GM12874 (cell line): ENCODE measurements around the gene LTO1.

Source experiments
- TF ChIP-seq, protein P1 (sequence below): IDR thresholded peaks from 2 replicates; pipeline ENCODE4 v1.5.1; 2011; ENCODE audit warnings: low read depth, mild to moderate bottlenecking, control low read depth, low read length, moderate library complexity; ENCODE audit not compliant: insufficient read depth

LTO1 gene

DNA sequence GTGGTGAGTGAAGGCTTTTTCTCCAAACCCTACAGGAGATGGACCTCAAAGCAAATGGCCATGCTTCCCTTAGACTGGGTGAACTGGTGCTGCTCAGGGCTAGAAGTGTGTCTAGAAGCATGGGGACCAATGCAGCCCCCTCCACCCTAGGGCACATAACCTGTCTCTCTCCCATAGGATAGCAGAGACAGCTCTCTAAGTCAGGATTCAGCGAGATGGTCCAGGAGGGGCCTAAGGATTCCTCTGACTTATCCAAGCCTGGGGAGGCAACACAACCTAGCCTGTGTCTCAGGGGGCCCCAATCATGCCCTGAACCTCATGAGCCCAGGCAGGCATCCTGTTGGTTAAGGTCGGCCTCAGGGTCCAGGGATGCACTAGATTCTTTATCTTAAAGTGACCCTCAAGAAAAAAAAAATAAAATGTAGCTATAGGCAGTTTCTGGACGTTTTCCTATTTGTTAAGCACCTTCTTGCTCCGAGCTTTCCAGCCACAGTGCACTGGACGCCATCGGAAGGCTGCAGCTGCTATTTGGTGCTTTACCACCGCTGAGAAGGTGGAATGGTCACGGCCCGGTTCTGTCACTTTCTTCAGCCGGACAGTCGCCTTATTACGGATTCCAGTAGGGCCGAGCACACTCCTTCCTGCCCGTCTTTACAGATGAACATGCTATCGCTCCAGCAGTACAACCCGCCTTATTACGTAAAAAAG, 39.2 kb downstream of the LTO1 start:
- TF ChIP-seq, protein P1, sequence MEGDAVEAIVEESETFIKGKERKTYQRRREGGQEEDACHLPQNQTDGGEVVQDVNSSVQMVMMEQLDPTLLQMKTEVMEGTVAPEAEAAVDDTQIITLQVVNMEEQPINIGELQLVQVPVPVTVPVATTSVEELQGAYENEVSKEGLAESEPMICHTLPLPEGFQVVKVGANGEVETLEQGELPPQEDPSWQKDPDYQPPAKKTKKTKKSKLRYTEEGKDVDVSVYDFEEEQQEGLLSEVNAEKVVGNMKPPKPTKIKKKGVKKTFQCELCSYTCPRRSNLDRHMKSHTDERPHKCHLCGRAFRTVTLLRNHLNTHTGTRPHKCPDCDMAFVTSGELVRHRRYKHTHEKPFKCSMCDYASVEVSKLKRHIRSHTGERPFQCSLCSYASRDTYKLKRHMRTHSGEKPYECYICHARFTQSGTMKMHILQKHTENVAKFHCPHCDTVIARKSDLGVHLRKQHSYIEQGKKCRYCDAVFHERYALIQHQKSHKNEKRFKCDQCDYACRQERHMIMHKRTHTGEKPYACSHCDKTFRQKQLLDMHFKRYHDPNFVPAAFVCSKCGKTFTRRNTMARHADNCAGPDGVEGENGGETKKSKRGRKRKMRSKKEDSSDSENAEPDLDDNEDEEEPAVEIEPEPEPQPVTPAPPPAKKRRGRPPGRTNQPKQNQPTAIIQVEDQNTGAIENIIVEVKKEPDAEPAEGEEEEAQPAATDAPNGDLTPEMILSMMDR = no peak

DNA sequence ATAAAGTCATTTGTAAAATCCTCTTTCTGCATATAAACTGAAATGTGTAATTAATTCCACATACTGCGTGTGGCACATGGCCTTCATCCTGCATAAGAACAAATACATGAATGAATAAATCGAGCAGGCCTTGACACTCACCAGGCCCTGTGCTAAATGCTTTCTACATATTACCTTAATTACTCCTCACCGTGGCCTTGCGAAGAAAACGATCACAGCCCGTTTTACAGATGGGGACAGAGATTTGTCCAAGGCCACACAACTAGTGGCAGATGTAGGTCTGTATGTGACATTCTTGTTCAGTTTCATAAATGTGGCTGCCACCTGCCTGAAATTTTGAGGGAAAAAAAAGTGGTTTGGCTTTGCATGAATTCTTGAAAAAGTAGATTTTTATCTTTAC, 40.0 kb downstream of the LTO1 start:
- TF ChIP-seq, protein P1 = no peak

DNA sequence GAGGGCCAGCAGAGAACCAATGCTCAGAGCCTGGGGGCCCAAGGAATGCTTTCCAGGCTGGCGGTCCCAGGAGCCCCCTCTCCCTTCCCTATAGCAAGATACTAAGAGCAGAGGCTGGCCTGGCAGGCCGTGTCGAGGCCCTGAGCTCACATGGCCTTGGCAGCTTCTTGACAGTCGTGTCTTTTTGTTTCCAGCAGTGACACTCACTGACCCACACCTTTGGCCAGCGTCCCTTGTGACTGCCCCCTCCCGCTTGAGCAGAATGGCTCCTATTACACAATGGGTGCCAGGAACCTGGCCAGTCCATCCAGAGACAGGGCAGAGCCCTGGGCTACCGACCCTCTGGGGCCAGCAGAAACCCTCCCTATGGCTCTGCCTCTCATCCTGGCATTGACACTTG, 40.6 kb downstream of the LTO1 start:
- TF ChIP-seq, protein P1 = no peak

DNA sequence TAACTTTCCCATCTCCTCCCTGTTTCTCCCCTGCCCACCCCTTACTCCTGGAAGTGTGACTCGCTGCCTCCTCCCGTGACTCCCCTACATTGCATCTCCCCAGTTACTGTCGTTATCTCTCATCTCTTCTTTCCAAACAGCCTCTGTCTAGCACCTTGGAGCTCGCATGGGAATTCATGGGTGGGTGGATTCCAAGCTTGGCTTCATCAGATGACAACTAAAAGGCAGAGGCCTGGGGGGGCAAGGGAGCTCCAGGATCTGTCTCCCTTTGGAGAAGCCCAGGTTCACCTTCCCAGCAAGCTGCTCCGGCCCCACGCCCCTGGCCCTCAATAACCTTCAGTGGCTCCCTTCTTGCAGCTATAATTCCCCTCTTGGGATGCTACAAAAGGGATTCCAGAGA, 41.1 kb downstream of the LTO1 start:
- TF ChIP-seq, protein P1 = no peak

DNA sequence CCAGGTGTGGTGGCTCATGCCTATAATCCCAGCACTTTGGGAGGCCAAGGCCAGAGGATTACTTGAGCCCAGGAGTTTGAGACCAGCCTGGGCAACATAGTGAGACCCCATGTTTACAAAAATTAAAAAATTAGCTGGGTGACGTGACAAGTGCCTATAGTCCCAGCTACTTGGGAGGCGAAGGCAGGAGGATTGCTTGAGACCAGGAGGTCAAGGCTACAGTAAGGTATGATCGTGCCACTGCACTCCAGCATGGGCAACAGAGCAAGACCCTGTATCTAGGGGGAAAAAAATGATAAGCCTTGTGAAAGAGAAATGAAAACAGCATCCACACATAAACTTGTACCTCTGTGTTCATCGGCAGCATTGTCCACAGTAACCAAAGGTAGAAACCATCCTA, 42.3 kb downstream of the LTO1 start:
- TF ChIP-seq, protein P1 = no peak

DNA sequence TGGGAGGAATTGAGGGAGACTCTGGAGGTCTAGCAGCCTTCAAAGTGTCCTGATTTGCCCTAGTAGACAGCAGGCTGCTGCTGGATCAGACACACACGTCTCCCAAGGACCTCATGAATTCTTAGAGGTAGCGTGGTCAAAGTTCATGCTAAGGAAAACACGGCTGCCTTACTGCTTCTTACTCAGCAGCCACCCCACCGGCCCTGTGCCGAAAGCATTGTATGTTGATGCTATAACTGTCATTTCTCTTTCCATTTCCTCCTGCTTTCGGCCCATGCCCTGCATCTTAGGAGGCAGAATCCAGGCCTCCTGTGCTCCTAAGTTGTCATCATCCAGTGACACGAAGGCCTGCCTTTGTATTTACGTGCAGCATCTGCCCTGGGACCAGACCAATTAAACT, 44.7 kb downstream of the LTO1 start:
- TF ChIP-seq, protein P1 = no peak

DNA sequence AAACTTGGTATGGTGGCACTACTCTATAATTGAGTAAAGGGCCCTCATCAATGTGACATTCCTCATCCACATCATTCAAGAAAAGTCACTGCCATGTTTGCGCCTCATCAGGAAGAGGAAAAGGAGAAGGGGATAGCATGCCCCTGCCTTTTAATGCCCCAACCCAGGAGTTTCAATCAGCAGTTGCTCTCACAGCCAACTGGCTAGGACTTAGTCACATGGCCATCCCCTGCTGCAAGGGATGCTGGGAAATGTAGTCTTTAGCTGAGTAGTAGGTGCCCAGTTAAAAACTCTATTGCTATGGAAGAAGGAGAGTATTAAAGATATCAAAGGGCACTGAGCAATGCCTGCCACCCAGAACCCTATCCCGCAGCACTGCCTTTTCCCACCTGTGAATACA, 45.1 kb downstream of the LTO1 start:
- TF ChIP-seq, protein P1 = no peak
